GM21619 (cell line): Measurements from ENCODE around the gene COL5A1.

Experiments
- ATAC-seq: cut with Tn5 transposase; IDR thresholded peaks from one replicate; pipeline ENCODE4 v1.9.1; 2021; ENCODE audit not compliant: unreplicated experiment

Gene COL5A1

DNA sequence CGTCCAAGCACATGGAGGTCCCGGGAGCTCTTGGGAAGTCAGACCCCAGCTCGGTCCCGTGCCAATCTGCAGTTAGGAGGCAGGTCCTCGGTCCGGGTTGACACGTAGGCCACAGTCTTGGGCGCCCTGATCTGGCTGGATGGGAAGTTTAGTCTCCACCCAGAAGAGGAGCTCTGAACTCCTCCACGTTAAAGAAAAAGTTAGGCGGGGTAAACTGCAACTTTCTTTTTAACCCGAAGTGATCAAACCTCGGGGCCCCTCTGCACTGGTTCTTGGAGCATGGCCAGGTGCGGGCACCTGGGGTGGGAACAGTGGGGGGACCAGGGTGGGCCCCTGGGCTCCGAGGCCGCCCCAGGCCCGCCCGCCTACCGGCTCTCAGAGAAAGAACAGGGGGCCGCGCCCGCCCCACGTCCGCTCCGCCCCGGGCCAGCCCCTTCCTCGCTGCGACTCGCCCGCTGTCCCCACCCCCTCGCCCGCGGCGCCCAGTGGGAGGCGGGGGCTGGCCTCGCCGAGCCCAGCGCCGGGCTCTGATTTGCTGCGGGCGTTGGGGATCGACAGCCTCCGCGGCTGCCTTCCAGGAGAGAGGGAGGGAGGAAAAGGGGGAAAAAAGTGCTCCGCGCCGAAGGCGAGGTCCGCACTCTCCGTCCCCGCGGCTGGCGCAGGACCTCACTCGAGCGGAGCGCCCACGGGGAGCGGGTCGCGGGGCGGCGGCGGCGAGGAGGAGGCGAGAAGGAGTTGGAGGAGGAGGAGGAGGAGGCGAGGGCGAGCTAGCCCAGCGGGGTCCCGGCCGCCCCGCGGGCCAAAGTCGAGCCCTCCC, at the start of gene COL5A1:
TSS of gene COL5A1 (plus strand) at position 631 of the 817 bp plus-strand sequence. CDS start 385 bp downstream, outside the sequence.
- no peak for ATAC-seq

- ATAC-seq, result no peak
Observed at GRCh38 chr9:134592018-134592818, 49.4 kb upstream of the COL5A1 start.

GRCh38 chr9:134592819-134593200, 48.8 kb upstream of the COL5A1 start:
- ATAC-seq, result no peak

GRCh38 chr9:134593286-134594077, 48.1 kb upstream of the COL5A1 start:
- no peak for ATAC-seq

- ATAC-seq, result no peak
Observed at GRCh38 chr9:134594078-134594941, 47.3 kb upstream of the COL5A1 start.

DNA sequence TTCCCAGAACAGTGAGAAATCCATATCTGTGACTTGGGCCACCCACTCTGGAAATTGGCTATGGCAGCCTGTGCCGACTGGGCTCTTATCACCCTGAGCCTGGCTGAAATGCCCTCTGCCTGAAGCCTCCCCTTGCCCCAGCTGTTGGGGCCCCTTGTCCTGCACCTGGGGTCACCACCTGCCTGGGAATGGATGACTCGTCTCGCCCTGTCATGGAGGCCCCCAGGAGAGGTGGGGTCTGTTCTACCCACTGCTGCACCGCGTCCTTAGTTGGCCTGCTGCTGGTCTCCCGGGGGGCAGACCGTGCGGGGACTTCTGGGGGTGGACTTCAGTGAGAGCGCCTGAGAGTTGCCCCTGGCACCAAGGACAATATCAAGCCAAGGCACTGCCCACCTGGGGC, 46.6 kb upstream of the COL5A1 start:
- no peak for ATAC-seq

GRCh38 chr9:134597041-134597913, 44.3 kb upstream of the COL5A1 start:
- ATAC-seq, result no peak

DNA sequence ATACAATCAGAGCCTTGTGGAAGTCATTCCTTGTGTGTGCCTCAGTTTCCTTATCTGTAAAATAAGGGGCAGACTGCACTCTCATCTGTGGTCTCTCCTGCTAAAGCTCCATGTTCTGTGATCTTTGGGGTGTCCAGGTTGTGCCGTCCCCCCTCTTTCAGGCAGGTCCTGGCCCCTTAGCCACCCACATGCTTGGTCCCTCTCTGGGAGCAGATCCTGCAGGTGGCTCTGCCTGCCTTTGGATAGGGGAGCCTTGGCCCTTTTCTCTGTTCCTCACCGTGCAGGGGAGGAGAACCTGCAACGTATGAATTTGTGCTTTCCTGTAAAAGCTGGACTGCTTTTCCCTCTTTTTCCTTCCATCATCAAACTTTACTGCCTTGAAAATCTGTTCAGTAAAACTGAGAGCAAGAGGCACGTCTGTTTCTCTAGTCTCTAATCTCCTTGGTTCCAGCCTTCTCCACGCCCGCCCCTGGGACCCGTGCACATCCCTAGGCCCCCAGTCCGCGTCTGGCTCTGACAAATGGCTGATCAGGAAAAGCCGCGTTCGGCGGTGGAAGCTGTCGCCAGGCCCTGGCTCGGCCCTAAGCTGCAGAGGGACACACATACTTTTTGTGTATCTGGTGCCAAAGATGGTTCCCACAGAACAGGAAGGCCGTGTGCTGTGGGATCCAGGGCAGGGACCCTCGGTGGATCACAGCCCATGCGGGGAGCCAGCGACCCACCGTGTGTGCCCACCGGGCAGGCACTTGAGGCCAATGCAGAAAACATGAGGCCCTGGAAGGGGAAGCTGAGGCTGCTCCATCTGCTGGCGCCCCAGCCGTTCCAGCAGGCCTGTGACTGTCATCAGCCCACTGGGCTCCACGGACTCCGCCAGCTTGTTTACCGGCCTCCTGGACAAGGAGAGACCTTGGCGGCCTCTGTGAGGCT, 43.4 kb upstream of the COL5A1 start:
- no peak for ATAC-seq

- ATAC-seq, result no peak
Observed at GRCh38 chr9:134598884-134599245, 42.7 kb upstream of the COL5A1 start.

GRCh38 chr9:134600371-134600770, 41.2 kb upstream of the COL5A1 start:
- no peak for ATAC-seq

- ATAC-seq, result no peak
Observed at GRCh38 chr9:134600836-134601638, 40.6 kb upstream of the COL5A1 start.

GRCh38 chr9:134601764-134602163, 39.8 kb upstream of the COL5A1 start:
- ATAC-seq, result no peak

DNA sequence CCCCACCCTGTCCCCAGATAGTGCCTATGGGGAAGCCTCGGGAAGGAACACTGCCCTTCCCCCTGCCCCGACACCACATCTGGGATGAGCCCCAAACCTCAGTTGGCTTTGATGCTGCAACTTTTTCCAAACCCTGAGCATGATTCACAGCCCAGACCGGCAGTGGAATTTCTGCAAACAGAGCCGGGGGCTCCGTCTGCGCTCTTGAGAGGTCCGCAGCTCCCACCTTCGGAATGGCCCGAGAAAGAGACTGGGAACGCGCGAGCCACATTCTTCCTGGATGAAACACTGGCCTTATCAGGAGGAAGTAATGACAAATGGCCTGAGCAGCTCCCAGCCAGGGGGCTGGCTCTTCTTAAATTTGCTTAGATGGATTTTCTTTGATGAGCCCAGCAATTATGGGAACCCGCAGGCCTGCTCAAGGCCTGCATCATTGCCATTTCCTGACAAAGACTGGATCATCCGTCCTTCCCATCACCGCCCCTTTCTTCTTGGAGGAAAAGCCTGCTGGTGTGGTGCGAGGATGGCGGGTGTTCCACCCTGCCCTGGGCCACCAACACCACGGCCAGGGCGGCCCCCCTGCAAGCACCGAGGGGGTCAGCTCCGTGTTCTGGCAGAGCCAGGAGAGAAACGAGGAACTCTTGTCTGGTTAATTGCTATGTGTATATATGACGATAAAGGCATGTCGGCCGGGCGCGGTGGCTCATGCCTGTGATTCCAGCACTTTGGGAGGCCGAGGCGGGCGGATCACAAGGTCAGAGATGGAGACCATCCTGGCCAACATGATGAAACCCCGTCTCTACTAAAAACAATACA, 38.8 kb upstream of the COL5A1 start:
- no peak for ATAC-seq

DNA sequence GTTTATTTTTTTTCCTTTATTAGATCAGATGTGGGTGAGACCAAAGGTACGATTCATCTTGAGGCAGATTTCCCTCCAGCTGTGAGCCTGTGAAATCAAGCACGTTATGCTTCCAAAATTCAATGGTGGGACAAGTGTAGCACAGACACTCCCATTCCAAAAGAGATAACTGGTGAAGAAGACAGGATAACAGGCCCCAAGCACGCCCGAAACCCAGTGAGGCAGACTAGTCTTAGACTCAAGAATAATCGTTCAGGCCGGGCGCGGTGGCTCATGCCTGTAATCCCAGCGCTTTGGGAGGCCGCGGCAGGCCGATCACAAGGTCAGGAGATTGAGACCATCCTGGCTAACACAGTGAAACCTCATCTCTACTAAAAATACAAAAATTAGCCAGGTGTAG, 36.8 kb upstream of the COL5A1 start:
- no peak for ATAC-seq

DNA sequence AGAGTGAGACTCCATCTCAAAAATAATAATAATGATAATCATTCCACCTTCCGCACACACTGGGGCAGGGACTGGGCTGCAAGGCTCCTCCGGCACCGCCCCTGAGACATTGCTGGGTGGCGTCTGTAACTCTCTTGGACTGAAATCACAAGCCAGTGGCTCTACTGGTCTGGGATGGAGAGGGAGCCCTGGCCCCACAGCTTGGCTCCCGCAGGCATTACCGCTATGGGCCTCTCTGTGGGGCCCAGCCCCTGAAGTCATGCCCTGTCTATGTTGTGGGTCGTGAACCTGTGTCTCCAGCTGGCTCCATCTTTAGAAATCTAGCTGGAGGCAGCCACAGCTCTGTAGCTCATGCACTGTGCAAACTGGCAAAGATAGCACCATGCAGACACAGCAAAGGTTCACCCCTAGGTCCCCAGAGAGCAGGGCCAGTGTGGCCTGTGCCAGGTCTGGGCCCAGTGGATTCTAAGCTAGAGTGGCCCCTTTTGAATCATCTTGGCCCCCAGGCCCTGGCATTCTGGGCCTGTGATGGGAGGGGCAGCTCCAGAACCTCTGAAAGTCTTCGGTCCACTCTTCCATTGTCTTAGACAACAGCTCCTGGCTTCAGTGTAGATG, 36.1 kb upstream of the COL5A1 start:
- ATAC-seq, result no peak

DNA sequence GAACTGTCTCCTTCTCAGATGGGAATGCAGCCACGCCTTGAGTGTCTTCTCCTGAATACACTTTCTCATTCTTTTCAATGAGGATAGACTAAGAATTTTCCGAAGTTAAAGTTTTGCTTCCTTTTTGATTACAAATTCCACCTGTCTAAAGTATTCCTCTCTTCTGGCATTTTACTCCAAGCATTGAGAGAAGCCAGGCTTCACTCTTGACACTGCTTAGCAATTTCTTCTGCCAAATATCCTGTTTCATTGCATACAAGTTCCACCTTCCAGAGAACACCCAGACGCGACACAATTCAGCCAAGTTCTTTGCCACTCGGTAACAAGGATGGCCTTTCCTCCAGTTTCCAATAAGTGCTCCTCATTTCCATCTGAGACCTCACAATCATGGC, 35.6 kb upstream of the COL5A1 start:
- ATAC-seq, result no peak
